A549 (cell line): ENCODE measurements around the gene NID1.

Experiments used
- ESRRA ChIP-seq: fragments of 150-350 bp; IDR thresholded peaks from 2 replicates; pipeline ENCODE4 v1.6.1; 2014; ENCODE audit warnings: mild to moderate bottlenecking, low read length, borderline replicate concordance
- HDAC2 ChIP-seq: fragments of 200-600 bp; sonication (generic); IDR thresholded peaks from 2 replicates; pipeline ENCODE4 v1.6.1; 2016
- HOXB13 ChIP-seq: fragments of 250-450 bp; sonication (Bioruptor Pico); IDR thresholded peaks from 2 replicates; pipeline ENCODE4 v1.5.0; 2020; ENCODE audit warnings: low read depth, mild to moderate bottlenecking, moderate library complexity
- JUN ChIP-seq, 2 experiments: fragments of >200 bp; sonication (Bioruptor Twin); formaldehyde crosslinking; IDR thresholded peaks; 2 replicates in 1 of 2; 3 replicates in 1 of 2; pipeline ENCODE4 v1.6.1; 2016 to 2017
- POLR2A ChIP-seq: IDR thresholded peaks from 2 replicates; pipeline ENCODE4 v1.6.1; 2012; ENCODE audit warnings: mild to moderate bottlenecking, low read length
- POLR2AphosphoS2 ChIP-seq: conservative IDR thresholded peaks from 2 replicates; pipeline ENCODE4 v1.6.1; 2012; ENCODE audit warnings: low read length, improper control_type of control experiment, inconsistent platforms
- RCOR1 ChIP-seq: fragments of 150-350 bp; IDR thresholded peaks from 2 replicates; pipeline ENCODE4 v1.6.1; 2014; ENCODE audit warnings: antibody characterized with exemption, low read length, low read depth
- SREBF2 ChIP-seq: fragments of 450-650 bp; IDR thresholded peaks from 2 replicates; pipeline ENCODE4 v1.6.1; 2014; ENCODE audit warnings: mild to moderate bottlenecking, moderate library complexity
- ZNF302 ChIP-seq: fragments of 250-450 bp; sonication (Bioruptor Pico); IDR thresholded peaks from 2 replicates; pipeline ENCODE4 v1.9.0; 2021; ENCODE audit warnings: inconsistent platforms, mild to moderate bottlenecking, moderate library complexity
- TF ChIP-seq, protein P1 (sequence below): fragments of >200 bp; sonication (Bioruptor Twin); formaldehyde crosslinking; IDR thresholded peaks from 3 replicates; pipeline ENCODE4 v1.5.1; 2016
- TF ChIP-seq, protein P2 (sequence below): IDR thresholded peaks from 2 replicates; pipeline ENCODE4 v1.6.1; 2012
- TF ChIP-seq, protein P3 (sequence below): fragments of 200-600 bp; sonication (generic); IDR thresholded peaks from 2 replicates; pipeline ENCODE4 v1.6.1; 2016; ENCODE audit warnings: antibody characterized with exemption, mild to moderate bottlenecking, moderate library complexity

- TF ChIP-seq JUN (IDR thresholded peaks at IDR 0.05) (no peak), POLR2A (no peak), POLR2AphosphoS2 (no peak), HOXB13 (CRISPR knock-in tag) (no peak), ESRRA (no peak), HDAC2 (no peak), SREBF2 (no peak), ZNF302 (CRISPR knock-in tag) (no peak), RCOR1 (no peak)
- TF ChIP-seq, protein P1, sequence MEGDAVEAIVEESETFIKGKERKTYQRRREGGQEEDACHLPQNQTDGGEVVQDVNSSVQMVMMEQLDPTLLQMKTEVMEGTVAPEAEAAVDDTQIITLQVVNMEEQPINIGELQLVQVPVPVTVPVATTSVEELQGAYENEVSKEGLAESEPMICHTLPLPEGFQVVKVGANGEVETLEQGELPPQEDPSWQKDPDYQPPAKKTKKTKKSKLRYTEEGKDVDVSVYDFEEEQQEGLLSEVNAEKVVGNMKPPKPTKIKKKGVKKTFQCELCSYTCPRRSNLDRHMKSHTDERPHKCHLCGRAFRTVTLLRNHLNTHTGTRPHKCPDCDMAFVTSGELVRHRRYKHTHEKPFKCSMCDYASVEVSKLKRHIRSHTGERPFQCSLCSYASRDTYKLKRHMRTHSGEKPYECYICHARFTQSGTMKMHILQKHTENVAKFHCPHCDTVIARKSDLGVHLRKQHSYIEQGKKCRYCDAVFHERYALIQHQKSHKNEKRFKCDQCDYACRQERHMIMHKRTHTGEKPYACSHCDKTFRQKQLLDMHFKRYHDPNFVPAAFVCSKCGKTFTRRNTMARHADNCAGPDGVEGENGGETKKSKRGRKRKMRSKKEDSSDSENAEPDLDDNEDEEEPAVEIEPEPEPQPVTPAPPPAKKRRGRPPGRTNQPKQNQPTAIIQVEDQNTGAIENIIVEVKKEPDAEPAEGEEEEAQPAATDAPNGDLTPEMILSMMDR, result no peak
- TF ChIP-seq, protein P2, sequence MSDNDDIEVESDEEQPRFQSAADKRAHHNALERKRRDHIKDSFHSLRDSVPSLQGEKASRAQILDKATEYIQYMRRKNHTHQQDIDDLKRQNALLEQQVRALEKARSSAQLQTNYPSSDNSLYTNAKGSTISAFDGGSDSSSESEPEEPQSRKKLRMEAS, result no peak
- TF ChIP-seq, protein P3, sequence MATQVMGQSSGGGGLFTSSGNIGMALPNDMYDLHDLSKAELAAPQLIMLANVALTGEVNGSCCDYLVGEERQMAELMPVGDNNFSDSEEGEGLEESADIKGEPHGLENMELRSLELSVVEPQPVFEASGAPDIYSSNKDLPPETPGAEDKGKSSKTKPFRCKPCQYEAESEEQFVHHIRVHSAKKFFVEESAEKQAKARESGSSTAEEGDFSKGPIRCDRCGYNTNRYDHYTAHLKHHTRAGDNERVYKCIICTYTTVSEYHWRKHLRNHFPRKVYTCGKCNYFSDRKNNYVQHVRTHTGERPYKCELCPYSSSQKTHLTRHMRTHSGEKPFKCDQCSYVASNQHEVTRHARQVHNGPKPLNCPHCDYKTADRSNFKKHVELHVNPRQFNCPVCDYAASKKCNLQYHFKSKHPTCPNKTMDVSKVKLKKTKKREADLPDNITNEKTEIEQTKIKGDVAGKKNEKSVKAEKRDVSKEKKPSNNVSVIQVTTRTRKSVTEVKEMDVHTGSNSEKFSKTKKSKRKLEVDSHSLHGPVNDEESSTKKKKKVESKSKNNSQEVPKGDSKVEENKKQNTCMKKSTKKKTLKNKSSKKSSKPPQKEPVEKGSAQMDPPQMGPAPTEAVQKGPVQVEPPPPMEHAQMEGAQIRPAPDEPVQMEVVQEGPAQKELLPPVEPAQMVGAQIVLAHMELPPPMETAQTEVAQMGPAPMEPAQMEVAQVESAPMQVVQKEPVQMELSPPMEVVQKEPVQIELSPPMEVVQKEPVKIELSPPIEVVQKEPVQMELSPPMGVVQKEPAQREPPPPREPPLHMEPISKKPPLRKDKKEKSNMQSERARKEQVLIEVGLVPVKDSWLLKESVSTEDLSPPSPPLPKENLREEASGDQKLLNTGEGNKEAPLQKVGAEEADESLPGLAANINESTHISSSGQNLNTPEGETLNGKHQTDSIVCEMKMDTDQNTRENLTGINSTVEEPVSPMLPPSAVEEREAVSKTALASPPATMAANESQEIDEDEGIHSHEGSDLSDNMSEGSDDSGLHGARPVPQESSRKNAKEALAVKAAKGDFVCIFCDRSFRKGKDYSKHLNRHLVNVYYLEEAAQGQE, result no peak
These were observed 3.1 kb upstream of the NID1 start for GRCh38 chr1:236067854-236068454.
